ENCODE results near the gene LPGAT1.
"Not testable (repeated sequence)": the region's sequence is repeated elsewhere in the genome, so short reads cannot be mapped to it uniquely, and the experiment has no call there.

LPGAT1 gene

GRCh38 chr1:211732293-211732980 is 98.1 kb downstream of the LPGAT1 start:
- no peak for DNase-seq

- DNase-seq, result no peak
Measured at GRCh38 chr1:211731456-211732292, 98.9 kb downstream of the LPGAT1 start.

GRCh38 chr1:211730347-211730746 is 100.2 kb downstream of the LPGAT1 start:
- DNase-seq, result no peak

- no peak for DNase-seq
Measured at GRCh38 chr1:211729238-211729637, 101.3 kb downstream of the LPGAT1 start.

GRCh38 chr1:211726467-211726995 is 104.0 kb downstream of the LPGAT1 start:
- no peak for DNase-seq

GRCh38 chr1:211724687-211725196 is 105.8 kb downstream of the LPGAT1 start:
- DNase-seq, result peak in 1 of 2 experiments; percentile 59

- no peak for DNase-seq
Measured at GRCh38 chr1:211723273-211723672, 107.3 kb downstream of the LPGAT1 start.

GRCh38 chr1:211722277-211723175 is 108.0 kb downstream of the LPGAT1 start:
- DNase-seq, result no peak

GRCh38 chr1:211716555-211716954 is 114.0 kb downstream of the LPGAT1 start:
- DNase-seq, result not testable (repeated sequence)

- DNase-seq, result no peak
Measured at GRCh38 chr1:211715971-211716370, 114.6 kb downstream of the LPGAT1 start.

GRCh38 chr1:211714154-211714553 is 116.4 kb downstream of the LPGAT1 start:
- DNase-seq, result no peak

GRCh38 chr1:211713231-211713630 is 117.3 kb downstream of the LPGAT1 start:
- DNase-seq, result no peak

GRCh38 chr1:211711315-211711705 is 119.3 kb downstream of the LPGAT1 start:
- no peak for DNase-seq

- no peak for DNase-seq
Measured at GRCh38 chr1:211710566-211711314, 119.8 kb downstream of the LPGAT1 start.

GRCh38 chr1:211708926-211709325 is 121.6 kb downstream of the LPGAT1 start:
- no peak for DNase-seq

- no peak for DNase-seq
Measured at GRCh38 chr1:211708006-211708405, 122.6 kb downstream of the LPGAT1 start.

GRCh38 chr1:211705467-211706091 is 125.0 kb downstream of the LPGAT1 start:
- no peak for DNase-seq

GRCh38 chr1:211704543-211704942 is 126.0 kb downstream of the LPGAT1 start:
- DNase-seq, result no peak

GRCh38 chr1:211703812-211704537 is 126.6 kb downstream of the LPGAT1 start:
- DNase-seq, result no peak

GRCh38 chr1:211701733-211702132 is 128.8 kb downstream of the LPGAT1 start:
- DNase-seq, result no peak

GRCh38 chr1:211699059-211699458 is 131.5 kb downstream of the LPGAT1 start:
- DNase-seq, result no peak

Measured in NCI-H446 (cell line).